Transverse colon (tissue), 4 donors: Measurements from ENCODE around the gene SLC24A3. TPM values are rescaled to one million over a fixed set of nuclear protein-coding genes. Genes with fewer than 3 reads are reported as not detected.

Experiments
- DNase-seq: peaks from one replicate; pipeline ENCODE4 v3.0.0-alpha.2; 2019
- H3K27ac ChIP-seq, 4 donors: fragments of 200-600 bp; sonication (generic); 2 replicates each; pipeline ENCODE4 v1.5.1; 2016 to 2018; ENCODE audit warnings: inconsistent platforms in 4 of 4
- H3K27me3 ChIP-seq: fragments of 200-600 bp; sonication (generic); 2 replicates; pipeline ENCODE4 v1.5.1; 2017; ENCODE audit warnings: inconsistent platforms
- H3K36me3 ChIP-seq, 4 donors: fragments of 200-600 bp; sonication (generic); 2 replicates each; pipeline ENCODE4 v1.5.1; 2017 to 2019; ENCODE audit warnings: inconsistent platforms in 4 of 4
- H3K4me1 ChIP-seq, 4 donors: fragments of 200-600 bp; sonication (generic); 2 replicates each; pipeline ENCODE4 v1.5.1; 2017 to 2020; ENCODE audit warnings: inconsistent platforms in 4 of 4
- H3K4me3 ChIP-seq, 4 donors: fragments of 200-600 bp; sonication (generic); 1 replicate in 1 of 4; 2 replicates in 3 of 4; pipeline versions ENCODE4 v1.5.1 to v1.6.1; 2017 to 2019; ENCODE audit warnings: inconsistent platforms in 4 of 4
- H3K9me3 ChIP-seq, 2 donors: fragments of 200-600 bp; sonication (generic); 2 replicates each; pipeline ENCODE4 v1.5.1; 2017 to 2019; ENCODE audit warnings: inconsistent platforms in 2 of 2
- CTCF ChIP-seq, 5 experiments: fragments of 200-600 bp in 3 of 5; fragments of 450-650 bp in 2 of 5; sonication (generic) in 3 of 5; IDR thresholded peaks; 1 replicate in 2 of 5; 2 replicates in 3 of 5; pipeline ENCODE4 v1.5.1; 2016 to 2017; ENCODE audit warnings: antibody characterized with exemption in 5 of 5, inconsistent platforms in 3 of 5, mild to moderate bottlenecking in 2 of 5, moderate library complexity in 1 of 5
- EP300 ChIP-seq: sonication (generic); formaldehyde crosslinking; IDR thresholded peaks from one replicate; pipeline ENCODE4 v1.6.1; 2017; ENCODE audit warnings: antibody characterized with exemption, low read depth
- POLR2A ChIP-seq: fragments of 450-650 bp; IDR thresholded peaks from one replicate; pipeline ENCODE4 v1.6.1; 2016; ENCODE audit warnings: antibody characterized with exemption, mild to moderate bottlenecking, moderate library complexity
- POLR2AphosphoS5 ChIP-seq, 3 donors: sonication (generic); formaldehyde crosslinking; IDR thresholded peaks; one replicate each; pipeline ENCODE4 v1.6.1; 2016; ENCODE audit warnings: antibody characterized with exemption in 3 of 3
- WGBS, 2 donors: methylation state at CpG; one replicate each; pipeline ENCODE4 v1.1.5; 2018; ENCODE audit warnings: low coverage in 1 of 2; 5-methylcytosine and 5-hydroxymethylcytosine counted together
- in situ Hi-C, 4 donors: fragments of 200-750 bp; cut with MboI; loops; one replicate each; pipeline versions ENCODE4 v1.15.0 to v1.15.1; 2017; ENCODE audit warnings: low sequenced_read_pairs in 3 of 4, low pct_ligation_motif_present in 1 of 4, low pct_unique_long_range_greater_than_20kb in 1 of 4
- intact Hi-C: fragments of 100-400 bp; cut with DNase I; formaldehyde crosslinking; loops from one replicate; pipeline ENCODE4 v1.15.1; 2023; ENCODE audit warnings: low total_unique reads
- total RNA-seq, 4 donors: library from RNA; depleted of rRNA; stranded (reverse); fragments of >200 nt; gene quantifications; one replicate each; pipeline ENCODE4 v1.1.0, GENCODE V29; 2016

The SLC24A3 gene
- total RNA-seq, 4 donors from 2014 or later: 4.4 to 6.7 (median 4.6) TPM

GRCh38 chr20:19506021-19506420, 293.6 kb downstream of the SLC24A3 start:
- no peak overlapping the region for H3K4me3 ChIP-seq
- H3K36me3 ChIP-seq: no peaks in the 10 kb centered on the region
- 82 to 91% methylated on average over 1 of the region's 1 CpG for WGBS, 2 donors
- H3K27me3 ChIP-seq: no peaks in the 10 kb centered on the region
- DNase-seq: no peak
- H3K9me3 ChIP-seq: no peaks in the 10 kb centered on the region
- TF ChIP-seq CTCF (IDR thresholded peaks at IDR 0.05): no peak
- TF ChIP-seq EP300: no peak
- no peak for TF ChIP-seq POLR2A
- TF ChIP-seq POLR2AphosphoS5 (IDR thresholded peaks at IDR 0.05): no peak
- in situ Hi-C loops (no loop called here), intact Hi-C loops (no loop called here)
- no peaks in the 10 kb centered on the region for H3K4me1 ChIP-seq
- no peak overlapping the region for H3K27ac ChIP-seq

- Histone ChIP-seq H3K27me3 (no peaks in the 10 kb centered on the region), H3K36me3 (no peaks in the 10 kb centered on the region), H3K27ac (no peak overlapping the region), H3K9me3 (no peaks in the 10 kb centered on the region), H3K4me1 (no peaks in the 10 kb centered on the region), H3K4me3 (no peak overlapping the region)
- WGBS, 2 donors: 85 to 100% methylated on average over 2 to 5 of the region's 5 CpGs
- DNase-seq: no peak
- TF ChIP-seq POLR2AphosphoS5 (IDR thresholded peaks at IDR 0.05): no peak
- intact Hi-C loops: no loop called here
- in situ Hi-C loops: no loop called here
Measured at GRCh38 chr20:19508449-19508848, 296.0 kb downstream of the SLC24A3 start.

GRCh38 chr20:19510611-19511010, 298.2 kb downstream of the SLC24A3 start:
- no peak for DNase-seq
- H3K27me3 ChIP-seq: no peaks in the 10 kb centered on the region
- WGBS, 2 donors: 100% methylated on average over 2 of the region's 2 CpGs; no CpG with 5 or more reads in 1 of the 2 donors
- H3K4me3 ChIP-seq: no peak overlapping the region
- H3K36me3 ChIP-seq: no peaks in the 10 kb centered on the region
- intact Hi-C loops (no loop called here), in situ Hi-C loops (no loop called here)
- no peak for TF ChIP-seq POLR2AphosphoS5 (IDR thresholded peaks at IDR 0.05)
- H3K4me1 ChIP-seq: no peaks in the 10 kb centered on the region
- H3K27ac ChIP-seq: no peak overlapping the region
- H3K9me3 ChIP-seq: no peaks in the 10 kb centered on the region

GRCh38 chr20:19511931-19512330, 299.5 kb downstream of the SLC24A3 start:
- H3K4me3 ChIP-seq: no peak overlapping the region
- TF ChIP-seq EP300: no peak
- TF ChIP-seq POLR2A: no peak
- no peak for TF ChIP-seq POLR2AphosphoS5 (IDR thresholded peaks at IDR 0.05)
- no peak for TF ChIP-seq CTCF (IDR thresholded peaks at IDR 0.05)
- in situ Hi-C loops: no loop called here
- no peaks in the 10 kb centered on the region for H3K36me3 ChIP-seq
- intact Hi-C loops: no loop called here
- H3K9me3 ChIP-seq: no peaks in the 10 kb centered on the region
- H3K27ac ChIP-seq: no peak overlapping the region
- WGBS, 2 donors: 84 to 85% methylated on average over 3 to 4 of the region's 4 CpGs
- H3K27me3 ChIP-seq: no peaks in the 10 kb centered on the region
- H3K4me1 ChIP-seq: no peaks in the 10 kb centered on the region
- no peak for DNase-seq

GRCh38 chr20:19512886-19513677, 300.6 kb downstream of the SLC24A3 start:
- TF ChIP-seq POLR2AphosphoS5 (IDR thresholded peaks at IDR 0.05): no peak
- no peak for TF ChIP-seq EP300
- intact Hi-C loops (no loop called here), in situ Hi-C loops (no loop called here)
- Histone ChIP-seq H3K9me3 (no peaks in the 10 kb centered on the region), H3K4me1 (no peaks in the 10 kb centered on the region), H3K36me3 (no peaks in the 10 kb centered on the region), H3K27me3 (no peaks in the 10 kb centered on the region), H3K4me3 (no peak overlapping the region), H3K27ac (no peak overlapping the region)
- DNase-seq: no peak
- 68% methylated on average over 3 of the region's 3 CpGs; no CpG with 5 or more reads in 1 of the 2 donors for WGBS, 2 donors
